GM23338 (cell line): ENCODE data around the gene ENPP1. TPM values are rescaled to one million over a fixed set of nuclear protein-coding genes. Genes with fewer than 3 reads are reported as not detected.
A peak's percentile ranks its signal among the peaks of the same experiment; 100 is the strongest.

Experiments
- ATAC-seq: fragments of 200-7000 bp; cut with Tn5 transposase; 3 replicates; pipeline ENCODE4 v1.9.1; 2020
- DNase-seq: peaks from one replicate; pipeline ENCODE4 v3.0.0-alpha.2; 2015; ENCODE audit warnings: low spot score
- H2AFZ ChIP-seq: fragments of 200-600 bp; sonication (generic); 2 replicates; pipeline ENCODE4 v1.8.0; 2016; ENCODE audit warnings: antibody characterized with exemption, mild to moderate bottlenecking, moderate library complexity
- H3F3A ChIP-seq: fragments of 200-600 bp; sonication (generic); replicated peaks from 2 replicates; pipeline ENCODE4 v1.8.0; 2017; ENCODE audit warnings: antibody characterized with exemption, mixed run types, low read depth
- H3K27ac ChIP-seq: fragments of 200-600 bp; sonication (generic); 2 replicates; pipeline ENCODE4 v1.6.1; 2016; ENCODE audit warnings: low read depth
- H3K27me3 ChIP-seq: fragments of 200-600 bp; sonication (generic); 2 replicates; pipeline ENCODE4 v1.8.0; 2016; ENCODE audit warnings: mild to moderate bottlenecking, mixed run types, moderate library complexity; ENCODE audit not compliant: insufficient read depth
- H3K36me3 ChIP-seq: fragments of 200-600 bp; sonication (generic); 2 replicates; pipeline ENCODE4 v1.8.0; 2016; ENCODE audit warnings: mild to moderate bottlenecking; ENCODE audit not compliant: insufficient read depth
- H3K4me1 ChIP-seq: fragments of 200-600 bp; sonication (generic); 2 replicates; pipeline ENCODE4 v1.8.0; 2016; ENCODE audit warnings: mild to moderate bottlenecking, moderate library complexity; ENCODE audit not compliant: insufficient read depth
- H3K4me2 ChIP-seq: fragments of 200-600 bp; sonication (generic); 2 replicates; pipeline ENCODE4 v1.7.1; 2017; ENCODE audit warnings: mixed run types
- H3K4me3 ChIP-seq: fragments of 200-600 bp; sonication (generic); 2 replicates; pipeline ENCODE4 v1.6.1; 2016; ENCODE audit warnings: mixed run types
- H3K79me2 ChIP-seq: fragments of 200-600 bp; sonication (generic); replicated peaks from 2 replicates; pipeline ENCODE4 v1.8.0; 2017; ENCODE audit warnings: mild to moderate bottlenecking; ENCODE audit not compliant: insufficient read depth
- H3K9me2 ChIP-seq: fragments of 200-600 bp; sonication (generic); 2 replicates; pipeline ENCODE4 v1.8.0; 2017; ENCODE audit not compliant: insufficient read depth
- H4K20me1 ChIP-seq: fragments of 200-600 bp; sonication (generic); replicated peaks from 2 replicates; pipeline ENCODE4 v1.8.0; 2017; ENCODE audit warnings: mild to moderate bottlenecking; ENCODE audit not compliant: insufficient read depth
- H3K27ac Mint-ChIP-seq: 2 replicates; pipeline ENCODE4 v1.8.0; 2020; ENCODE audit warnings: inconsistent platforms, mild to moderate bottlenecking, moderate library complexity, mixed read lengths
- H3K27me3 Mint-ChIP-seq: 3 replicates; pipeline ENCODE4 v1.8.0; 2022; ENCODE audit warnings: low read depth, mild to moderate bottlenecking, moderate library complexity, mixed read lengths, inconsistent platforms; ENCODE audit not compliant: insufficient read depth, poor library complexity
- H3K36me3 Mint-ChIP-seq: 3 replicates; pipeline ENCODE4 v1.8.0; 2021; ENCODE audit warnings: low read depth, mild to moderate bottlenecking, inconsistent platforms, moderate library complexity, mixed read lengths
- H3K4me1 Mint-ChIP-seq: 3 replicates; pipeline ENCODE4 v1.8.0; 2020; ENCODE audit warnings: mild to moderate bottlenecking, inconsistent platforms, mixed read lengths
- H3K4me3 Mint-ChIP-seq: 3 replicates; pipeline ENCODE4 v1.8.0; 2021; ENCODE audit warnings: moderate library complexity, mild to moderate bottlenecking, inconsistent platforms, mixed read lengths
- H3K9me3 Mint-ChIP-seq: 3 replicates; pipeline ENCODE4 v1.8.0; 2020; ENCODE audit warnings: moderate library complexity, mild to moderate bottlenecking, inconsistent platforms, mixed read lengths
- CTCF ChIP-seq, 2 experiments: fragments of 200-600 bp in 1 of 2; sonication (generic) in 1 of 2; conservative IDR thresholded peaks; 2 replicates each; pipeline versions ENCODE4 v1.5.1 to v1.6.1; 2016 to 2017; ENCODE audit warnings: antibody characterized with exemption in 2 of 2, low read depth in 2 of 2, mild to moderate bottlenecking in 2 of 2, moderate library complexity in 1 of 2
- EZH2 ChIP-seq: fragments of 200-600 bp; sonication (generic); IDR thresholded peaks from one replicate; pipeline ENCODE4 v1.8.0; 2017; ENCODE audit warnings: antibody characterized with exemption, mild to moderate bottlenecking, low read depth; ENCODE audit not compliant: unreplicated experiment
- STAT1 ChIP-seq: IDR thresholded peaks from one replicate; pipeline ENCODE4 v1.6.1; 2016; ENCODE audit warnings: antibody characterized with exemption; ENCODE audit not compliant: unreplicated experiment
- ZNF331 ChIP-seq: fragments of 250-450 bp; sonication (Bioruptor Pico); IDR thresholded peaks from 2 replicates; pipeline ENCODE4 v1.5.0; 2020; ENCODE audit warnings: low read depth, mild to moderate bottlenecking, moderate library complexity
- polyA plus RNA-seq: library from polyadenylated mRNA; unstranded; fragments of >200 nt; fragmentation: Nextera tagmentation; extraction: Ambion mirVana; gene quantifications from 2 replicates; pipeline ENCODE4 v1.2.1, GENCODE V29; 2016
- total RNA-seq: library from RNA; depleted of rRNA; stranded (reverse); fragments of >200 nt; shearing (Covaris generic); gene quantifications from 2 replicates; pipeline ENCODE4 v1.2.3, GENCODE V29; 2014
- TF ChIP-seq, protein P1 (sequence below): fragments of 250-450 bp; sonication (Bioruptor Pico); IDR thresholded peaks from 2 replicates; pipeline ENCODE4 v1.5.0; 2020; ENCODE audit warnings: mild to moderate bottlenecking, moderate library complexity

ENPP1 gene
- total and polyA plus RNA-seq, 2 experiments from 2014 or later, result 17.3 to 46.9 TPM

DNA sequence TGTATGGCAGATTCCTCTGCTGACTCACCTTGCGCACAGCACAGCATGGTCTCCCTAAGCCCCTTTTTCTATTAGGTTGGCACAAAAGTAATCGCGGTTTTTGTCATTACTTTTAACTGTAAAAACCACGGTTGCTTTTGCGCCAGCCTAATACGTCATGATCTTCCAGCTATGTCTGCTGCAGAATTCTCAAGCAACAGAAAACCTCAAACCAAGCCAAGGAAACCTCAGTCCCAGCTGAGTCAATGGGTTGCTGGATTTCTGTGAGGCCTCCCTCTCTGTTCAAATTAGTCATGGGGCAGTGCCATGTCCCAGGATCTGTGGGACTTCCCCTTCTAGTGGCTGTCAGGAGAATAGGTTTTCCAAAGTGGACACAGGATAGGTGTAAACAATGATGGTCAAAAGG is 15.7 kb upstream of the ENPP1 start:
- no peaks in the 10 kb centered on the region for H3K9me2 ChIP-seq
- H3K9me3 Mint-ChIP-seq, result no peaks in the 10 kb centered on the region
- no peak overlapping the region for H3K27ac ChIP-seq
- H3K36me3 ChIP-seq, result no peaks in the 10 kb centered on the region
- no peaks in the 10 kb centered on the region for H3K27me3 Mint-ChIP-seq
- peak overlapping the region; percentile 4; the same call in 1 of the 2 replicates for H2AFZ ChIP-seq
- no peaks in the 10 kb centered on the region for H4K20me1 ChIP-seq
- DNase-seq (peak; percentile 48), ATAC-seq (peak; percentile 85)
- H3K36me3 Mint-ChIP-seq, result no peaks in the 10 kb centered on the region
- no peak overlapping the region for H3K4me3 ChIP-seq
- H3K4me1 ChIP-seq, result peaks cover 16% of the 10 kb centered on the region; the same call in 1 of the 2 replicates
- H3K79me2 ChIP-seq, result no peaks in the 10 kb centered on the region
- H3K4me2 ChIP-seq, result no peak overlapping the region
- no peak for TF ChIP-seq ZNF331 (CRISPR knock-in tag)
- peak; percentile 35 to 45; a peak in 3 of 4 replicates for TF ChIP-seq CTCF (conservative IDR thresholded peaks at IDR 0.05; ENCODE audit: low read depth in 2 of 2)
- H3K4me3 Mint-ChIP-seq, result no peak overlapping the region
- no peaks in the 10 kb centered on the region for H3K27me3 ChIP-seq
- peak overlapping the region; percentile 43 for H3K27ac Mint-ChIP-seq
- H3K4me1 Mint-ChIP-seq, result peaks cover 19% of the 10 kb centered on the region; the same call in 2 of the 3 replicates
- no peaks in the 10 kb centered on the region for H3F3A ChIP-seq

GRCh38 chr6:131795366-131795765 is 12.5 kb upstream of the ENPP1 start:
- H3K9me2 ChIP-seq, result no peaks in the 10 kb centered on the region
- Mint-ChIP-seq H3K27ac (no peak overlapping the region), H3K9me3 (no peaks in the 10 kb centered on the region; the same call in 2 of the 3 replicates), H3K27me3 (no peaks in the 10 kb centered on the region), H3K36me3 (0 out of 3 replicates have a peak, but pooled peaks cover 3% of the 10 kb centered on the region), H3K4me3 (no peak overlapping the region), H3K4me1 (peaks cover 19% of the 10 kb centered on the region; the same call in 2 of the 3 replicates)
- no peaks in the 10 kb centered on the region for H3F3A ChIP-seq
- no peaks in the 10 kb centered on the region for H3K27me3 ChIP-seq
- H3K4me3 ChIP-seq, result no peak overlapping the region
- H3K36me3 ChIP-seq, result no peaks in the 10 kb centered on the region
- H3K79me2 ChIP-seq, result no peaks in the 10 kb centered on the region
- H2AFZ ChIP-seq, result peak overlapping the region; percentile 24; the same call in 1 of the 2 replicates
- peak; percentile 60; the same call in 2 of the 3 replicates for ATAC-seq
- no peak overlapping the region for H3K27ac ChIP-seq
- TF ChIP-seq STAT1, result no peak
- TF ChIP-seq EZH2, result no peak
- no peak for TF ChIP-seq CTCF (conservative IDR thresholded peaks at IDR 0.05; ENCODE audit: low read depth in 2 of 2)
- TF ChIP-seq, protein P1, sequence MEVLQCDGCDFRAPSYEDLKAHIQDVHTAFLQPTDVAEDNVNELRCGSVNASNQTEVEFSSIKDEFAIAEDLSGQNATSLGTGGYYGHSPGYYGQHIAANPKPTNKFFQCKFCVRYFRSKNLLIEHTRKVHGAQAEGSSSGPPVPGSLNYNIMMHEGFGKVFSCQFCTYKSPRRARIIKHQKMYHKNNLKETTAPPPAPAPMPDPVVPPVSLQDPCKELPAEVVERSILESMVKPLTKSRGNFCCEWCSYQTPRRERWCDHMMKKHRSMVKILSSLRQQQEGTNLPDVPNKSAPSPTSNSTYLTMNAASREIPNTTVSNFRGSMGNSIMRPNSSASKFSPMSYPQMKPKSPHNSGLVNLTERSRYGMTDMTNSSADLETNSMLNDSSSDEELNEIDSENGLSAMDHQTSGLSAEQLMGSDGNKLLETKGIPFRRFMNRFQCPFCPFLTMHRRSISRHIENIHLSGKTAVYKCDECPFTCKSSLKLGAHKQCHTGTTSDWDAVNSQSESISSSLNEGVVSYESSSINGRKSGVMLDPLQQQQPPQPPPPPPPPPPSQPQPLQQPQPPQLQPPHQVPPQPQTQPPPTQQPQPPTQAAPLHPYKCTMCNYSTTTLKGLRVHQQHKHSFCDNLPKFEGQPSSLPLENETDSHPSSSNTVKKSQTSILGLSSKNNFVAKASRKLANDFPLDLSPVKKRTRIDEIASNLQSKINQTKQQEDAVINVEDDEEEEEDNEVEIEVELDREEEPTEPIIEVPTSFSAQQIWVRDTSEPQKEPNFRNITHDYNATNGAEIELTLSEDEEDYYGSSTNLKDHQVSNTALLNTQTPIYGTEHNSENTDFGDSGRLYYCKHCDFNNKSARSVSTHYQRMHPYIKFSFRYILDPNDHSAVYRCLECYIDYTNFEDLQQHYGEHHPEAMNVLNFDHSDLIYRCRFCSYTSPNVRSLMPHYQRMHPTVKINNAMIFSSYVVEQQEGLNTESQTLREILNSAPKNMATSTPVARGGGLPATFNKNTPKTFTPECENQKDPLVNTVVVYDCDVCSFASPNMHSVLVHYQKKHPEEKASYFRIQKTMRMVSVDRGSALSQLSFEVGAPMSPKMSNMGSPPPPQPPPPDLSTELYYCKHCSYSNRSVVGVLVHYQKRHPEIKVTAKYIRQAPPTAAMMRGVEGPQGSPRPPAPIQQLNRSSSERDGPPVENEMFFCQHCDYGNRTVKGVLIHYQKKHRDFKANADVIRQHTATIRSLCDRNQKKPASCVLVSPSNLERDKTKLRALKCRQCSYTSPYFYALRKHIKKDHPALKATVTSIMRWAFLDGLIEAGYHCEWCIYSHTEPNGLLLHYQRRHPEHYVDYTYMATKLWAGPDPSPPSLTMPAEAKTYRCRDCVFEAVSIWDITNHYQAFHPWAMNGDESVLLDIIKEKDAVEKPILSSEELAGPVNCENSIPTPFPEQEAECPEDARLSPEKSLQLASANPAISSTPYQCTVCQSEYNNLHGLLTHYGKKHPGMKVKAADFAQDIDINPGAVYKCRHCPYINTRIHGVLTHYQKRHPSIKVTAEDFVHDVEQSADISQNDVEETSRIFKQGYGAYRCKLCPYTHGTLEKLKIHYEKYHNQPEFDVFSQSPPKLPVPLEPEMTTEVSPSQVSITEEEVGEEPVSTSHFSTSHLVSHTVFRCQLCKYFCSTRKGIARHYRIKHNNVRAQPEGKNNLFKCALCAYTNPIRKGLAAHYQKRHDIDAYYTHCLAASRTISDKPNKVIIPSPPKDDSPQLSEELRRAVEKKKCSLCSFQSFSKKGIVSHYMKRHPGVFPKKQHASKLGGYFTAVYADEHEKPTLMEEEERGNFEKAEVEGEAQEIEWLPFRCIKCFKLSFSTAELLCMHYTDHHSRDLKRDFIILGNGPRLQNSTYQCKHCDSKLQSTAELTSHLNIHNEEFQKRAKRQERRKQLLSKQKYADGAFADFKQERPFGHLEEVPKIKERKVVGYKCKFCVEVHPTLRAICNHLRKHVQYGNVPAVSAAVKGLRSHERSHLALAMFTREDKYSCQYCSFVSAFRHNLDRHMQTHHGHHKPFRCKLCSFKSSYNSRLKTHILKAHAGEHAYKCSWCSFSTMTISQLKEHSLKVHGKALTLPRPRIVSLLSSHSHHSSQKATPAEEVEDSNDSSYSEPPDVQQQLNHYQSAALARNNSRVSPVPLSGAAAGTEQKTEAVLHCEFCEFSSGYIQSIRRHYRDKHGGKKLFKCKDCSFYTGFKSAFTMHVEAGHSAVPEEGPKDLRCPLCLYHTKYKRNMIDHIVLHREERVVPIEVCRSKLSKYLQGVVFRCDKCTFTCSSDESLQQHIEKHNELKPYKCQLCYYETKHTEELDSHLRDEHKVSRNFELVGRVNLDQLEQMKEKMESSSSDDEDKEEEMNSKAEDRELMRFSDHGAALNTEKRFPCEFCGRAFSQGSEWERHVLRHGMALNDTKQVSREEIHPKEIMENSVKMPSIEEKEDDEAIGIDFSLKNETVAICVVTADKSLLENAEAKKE (CRISPR knock-in tag), result no peak
- peak; percentile 56 for DNase-seq
- H4K20me1 ChIP-seq, result no peaks in the 10 kb centered on the region
- peak overlapping the region; percentile 52; the same call in 1 of the 2 replicates for H3K4me2 ChIP-seq
- H3K4me1 ChIP-seq, result peaks cover 16% of the 10 kb centered on the region; the same call in 1 of the 2 replicates
